Calu3 (cell line): ENCODE data around the gene GPR107. TPM values are rescaled to one million over a fixed set of nuclear protein-coding genes. Genes with fewer than 3 reads are reported as not detected.

ENCODE experiments used
- BruUV-seq: library from RNA; stranded (reverse); fragments of 400-500 nt; replicated peaks from 2 replicates; lab custom pipeline; 2021; lab: Mats Ljungman, UMichigan
- CTCF ChIA-PET: fragments of 300-600 bp; sonication (Branson Sonifier 250); formaldehyde crosslinking; loops from one replicate; lab custom pipeline; 2022; ENCODE audit warnings: antibody characterized with exemption; lab: Charles Lee
- DNase-seq: peaks from one replicate; pipeline ENCODE4 v3.0.0; 2022
- H3K27ac Mint-ChIP-seq: one replicate; pipeline ENCODE4 v1.8.0; 2022; ENCODE audit warnings: mixed read lengths; ENCODE audit not compliant: unreplicated experiment
- H3K27me3 Mint-ChIP-seq: one replicate; pipeline ENCODE4 v1.8.0; 2022; ENCODE audit warnings: mixed read lengths; ENCODE audit not compliant: unreplicated experiment
- H3K36me3 Mint-ChIP-seq: one replicate; pipeline ENCODE4 v1.8.0; 2022; ENCODE audit warnings: mild to moderate bottlenecking, moderate library complexity, mixed read lengths; ENCODE audit not compliant: insufficient read depth, unreplicated experiment
- H3K4me1 Mint-ChIP-seq: one replicate; pipeline ENCODE4 v1.8.0; 2022; ENCODE audit warnings: mild to moderate bottlenecking, low read depth, mixed read lengths; ENCODE audit not compliant: unreplicated experiment
- H3K4me3 Mint-ChIP-seq: one replicate; pipeline ENCODE4 v1.8.0; 2022; ENCODE audit warnings: mild to moderate bottlenecking, low read depth, moderate library complexity, mixed read lengths; ENCODE audit not compliant: unreplicated experiment
- H3K9me3 Mint-ChIP-seq: one replicate; pipeline ENCODE4 v1.8.0; 2022; ENCODE audit warnings: low read depth, mixed read lengths; ENCODE audit not compliant: unreplicated experiment
- CTCF ChIP-seq: fragments of 200-600 bp; IDR thresholded peaks from one replicate; pipeline ENCODE4 v1.8.0; 2022; ENCODE audit warnings: antibody characterized with exemption; ENCODE audit not compliant: unreplicated experiment
- intact Hi-C: fragments of 100-400 bp; cut with micrococcal nuclease; formaldehyde crosslinking; loops from one replicate; pipeline ENCODE4 v1.10.0; 2022; ENCODE audit not compliant: unreplicated experiment
- total RNA-seq: library from RNA; stranded (reverse); gene quantifications from 2 replicates; pipeline ENCODE4 v1.2.3, GENCODE V29; 2022

The GPR107 gene
- total RNA-seq, 1 experiment from 2014 or later: 43.4 TPM

- Mint-ChIP-seq H3K27ac (no peak overlapping the region), H3K4me1 (no peaks in the 10 kb centered on the region), H3K27me3 (peaks cover 12% of the 10 kb centered on the region), H3K36me3 (peaks cover 7% of the 10 kb centered on the region), H3K4me3 (no peak overlapping the region), H3K9me3 (no peaks in the 10 kb centered on the region)
- CTCF ChIA-PET: no interaction called here
- intact Hi-C loops: no loop called here
- BruUV-seq: no TSS peak
- no peak for DNase-seq
- TF ChIP-seq CTCF: no peak
Measured at GRCh38 chr9:130139251-130139650, 85.5 kb downstream of the GPR107 start.

- BruUV-seq: no TSS peak
- H3K36me3 Mint-ChIP-seq: peaks cover 7% of the 10 kb centered on the region
- H3K27me3 Mint-ChIP-seq: peaks cover 19% of the 10 kb centered on the region
- intact Hi-C loops: no loop called here
- no peak for DNase-seq
- CTCF ChIA-PET: no interaction called here
- no peaks in the 10 kb centered on the region for H3K4me1 Mint-ChIP-seq
- H3K9me3 Mint-ChIP-seq: no peaks in the 10 kb centered on the region
- H3K4me3 Mint-ChIP-seq: no peak overlapping the region
- no peak overlapping the region for H3K27ac Mint-ChIP-seq
- no peak for TF ChIP-seq CTCF
Measured at GRCh38 chr9:130140706-130141105, 87.0 kb downstream of the GPR107 start.

DNA sequence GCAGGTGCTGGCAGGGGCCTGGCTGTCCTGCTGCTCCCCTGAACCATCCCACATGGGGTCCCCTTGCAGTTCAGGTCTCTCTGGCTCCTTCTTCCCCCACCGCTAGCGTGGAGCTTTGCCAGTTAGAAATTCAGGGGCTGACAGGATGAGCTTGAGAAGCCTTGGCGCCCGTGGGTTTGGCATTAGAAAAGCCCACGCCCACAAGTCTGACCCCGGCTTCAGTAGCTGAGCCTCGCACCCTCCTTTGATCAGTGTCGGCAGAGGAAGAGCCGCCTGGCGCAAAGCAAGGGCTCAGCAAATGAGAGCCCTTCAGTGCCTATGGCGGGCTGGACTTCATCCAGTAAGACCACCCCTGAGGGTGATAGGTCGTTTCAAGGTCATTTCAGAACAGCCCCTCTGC is 88.3 kb downstream of the GPR107 start:
- TF ChIP-seq CTCF: no peak
- DNase-seq: no peak
- intact Hi-C loops: no loop called here
- H3K9me3 Mint-ChIP-seq: no peaks in the 10 kb centered on the region
- H3K27ac Mint-ChIP-seq: no peak overlapping the region
- no peak overlapping the region for H3K4me3 Mint-ChIP-seq
- peaks cover 32% of the 10 kb centered on the region for H3K27me3 Mint-ChIP-seq
- CTCF ChIA-PET: no interaction called here
- no peaks in the 10 kb centered on the region for H3K4me1 Mint-ChIP-seq
- H3K36me3 Mint-ChIP-seq: no peaks in the 10 kb centered on the region
- no TSS peak for BruUV-seq

GRCh38 chr9:130142641-130143040 is 88.9 kb downstream of the GPR107 start:
- H3K9me3 Mint-ChIP-seq: no peaks in the 10 kb centered on the region
- CTCF ChIA-PET: no interaction called here

More at GRCh38 chr9:130142641-130143040, 88.9 kb downstream of the GPR107 start:
- Mint-ChIP-seq H3K4me3 (no peak overlapping the region), H3K27ac (no peak overlapping the region), H3K4me1 (no peaks in the 10 kb centered on the region), H3K36me3 (no peaks in the 10 kb centered on the region), H3K27me3 (peaks cover 32% of the 10 kb centered on the region)
- DNase-seq: no peak
- no TSS peak for BruUV-seq
- intact Hi-C loops: no loop called here
- no peak for TF ChIP-seq CTCF
